ENCODE data around the gene NFAM1.

NFAM1 gene, protein sequence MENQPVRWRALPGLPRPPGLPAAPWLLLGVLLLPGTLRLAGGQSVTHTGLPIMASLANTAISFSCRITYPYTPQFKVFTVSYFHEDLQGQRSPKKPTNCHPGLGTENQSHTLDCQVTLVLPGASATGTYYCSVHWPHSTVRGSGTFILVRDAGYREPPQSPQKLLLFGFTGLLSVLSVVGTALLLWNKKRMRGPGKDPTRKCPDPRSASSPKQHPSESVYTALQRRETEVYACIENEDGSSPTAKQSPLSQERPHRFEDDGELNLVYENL

GRCh38 chr22:42432020-42432596 is at the start of gene NFAM1:
TSS of gene NFAM1 (minus strand) at chr22:42432403. CDS start at chr22:42432357, 46 bp downstream.
- no peak for DNase-seq (ENCODE audit: low read depth, low spot score)

DNA sequence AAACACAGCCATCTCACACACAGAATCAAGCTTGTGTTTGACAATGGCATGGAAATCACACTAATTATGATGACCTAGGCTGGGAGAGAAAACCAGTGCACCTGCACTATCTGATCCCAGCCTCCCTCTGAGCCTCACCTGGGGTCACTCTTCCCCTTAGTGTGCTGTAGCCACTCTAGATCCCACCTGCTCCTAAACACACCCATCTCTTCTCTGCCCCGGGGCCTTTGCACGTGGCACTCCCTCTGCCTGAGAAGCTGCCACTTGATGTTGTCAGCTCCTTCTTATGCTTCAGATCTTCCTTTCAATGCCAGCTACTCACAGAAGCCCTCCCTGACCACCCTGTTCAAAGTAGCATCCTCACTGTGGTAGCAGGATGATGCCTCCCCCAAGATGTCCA is 42.9 kb upstream of the NFAM1 start:
- DNase-seq (ENCODE audit: low read depth, low spot score): no peak

DNA sequence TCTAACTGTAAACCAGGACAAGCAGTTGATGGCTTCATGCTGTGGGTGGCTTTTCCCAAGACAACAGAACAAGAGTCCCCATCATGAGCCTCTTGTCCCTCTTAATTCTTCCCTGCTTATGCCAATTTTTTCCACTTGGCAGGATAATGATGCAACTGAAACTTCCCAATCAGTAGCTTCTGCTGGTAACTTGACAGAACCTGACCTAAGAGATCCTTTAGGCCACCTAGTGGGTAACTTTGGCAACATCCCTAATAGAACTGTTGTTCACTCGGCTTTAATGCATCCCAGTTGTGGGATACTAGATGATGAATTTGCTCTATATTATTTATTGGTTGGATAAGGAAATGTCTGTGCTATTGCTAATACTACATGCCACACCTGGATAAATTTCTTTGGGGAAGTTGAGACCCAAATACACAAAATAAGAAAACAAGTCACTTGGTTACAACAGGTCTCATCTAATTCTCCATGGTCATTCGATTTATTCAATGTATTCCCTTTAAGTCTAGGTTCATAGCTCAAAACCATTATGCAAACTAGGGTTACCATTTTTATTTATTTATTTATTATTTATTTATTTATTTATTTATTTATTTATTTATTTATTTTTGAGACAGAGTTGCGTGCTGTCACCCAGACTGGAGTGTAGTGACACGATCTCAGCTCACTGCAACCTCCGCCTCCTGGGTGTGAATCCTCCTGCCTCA is 41.4 kb upstream of the NFAM1 start:
- no peak for DNase-seq (ENCODE audit: low read depth, low spot score)

DNA sequence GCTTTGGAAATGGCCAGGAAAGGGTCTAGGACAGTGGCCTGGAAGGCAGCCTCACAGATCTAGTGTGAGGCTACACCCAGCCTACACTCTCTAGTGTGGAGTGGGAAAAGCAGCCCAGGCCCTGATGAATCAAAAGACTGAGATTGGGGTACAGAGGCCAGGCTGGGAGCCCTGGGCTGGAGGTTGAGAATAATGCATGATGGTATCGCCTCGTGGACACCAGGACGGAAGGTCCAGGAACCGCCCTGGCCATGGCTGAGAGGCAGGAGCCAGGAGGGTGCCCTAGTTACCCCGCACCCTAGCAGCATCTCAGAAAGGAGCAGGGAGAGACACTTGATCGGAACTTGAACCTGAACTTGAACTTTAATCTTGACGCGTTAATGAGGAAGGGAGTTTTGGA is 40.5 kb upstream of the NFAM1 start:
- no peak for DNase-seq (ENCODE audit: low read depth, low spot score)

- no peak for DNase-seq (ENCODE audit: low read depth, low spot score)
Measured at GRCh38 chr22:42471441-42471840, 39.2 kb upstream of the NFAM1 start.

- no peak for DNase-seq (ENCODE audit: low read depth, low spot score)
Measured at GRCh38 chr22:42470366-42471082, 38.3 kb upstream of the NFAM1 start.

DNA sequence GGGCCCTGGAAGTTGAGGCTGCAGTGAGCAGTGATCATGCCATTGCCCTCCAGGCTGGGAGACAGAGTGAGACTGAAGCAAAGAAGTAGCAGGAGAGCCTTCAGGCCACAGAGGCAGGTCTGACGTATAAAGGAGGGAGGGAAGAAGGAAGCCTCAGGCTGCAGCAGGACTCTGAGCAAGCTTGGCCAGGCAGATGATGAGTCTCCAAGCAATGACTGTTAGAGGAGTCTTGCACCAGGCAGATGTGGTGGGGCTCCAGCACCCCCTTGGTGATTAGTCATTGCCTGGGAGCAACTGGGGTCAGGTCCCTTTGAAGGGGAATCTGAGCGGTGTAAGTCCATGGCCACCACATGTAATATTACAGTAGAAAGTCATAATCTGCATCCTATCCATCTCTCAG is 36.6 kb upstream of the NFAM1 start:
- DNase-seq (ENCODE audit: low read depth, low spot score): no peak

DNA sequence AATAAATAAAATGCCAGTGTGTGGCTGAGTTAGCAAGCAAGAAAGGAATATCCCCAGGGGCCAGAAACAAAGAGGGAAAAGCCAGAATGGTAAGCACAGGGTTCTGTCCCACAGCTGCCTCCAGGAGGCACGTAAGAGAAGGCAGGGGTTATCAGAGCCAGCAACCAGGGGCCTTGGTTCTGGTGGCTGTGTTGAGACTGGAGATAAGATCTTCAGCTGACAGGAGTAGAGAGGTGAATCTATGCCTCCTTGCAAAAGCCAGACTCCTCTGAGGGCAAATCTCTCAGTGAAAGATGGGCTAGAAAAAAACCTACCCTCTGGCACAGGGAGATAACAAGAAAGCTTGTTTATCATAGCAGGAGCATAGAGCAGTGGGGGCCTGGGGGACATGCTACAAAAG is 29.8 kb upstream of the NFAM1 start:
- DNase-seq (ENCODE audit: low read depth, low spot score): no peak

GRCh38 chr22:42461511-42461910 is 29.3 kb upstream of the NFAM1 start:
- DNase-seq (ENCODE audit: low read depth, low spot score): no peak

DNA sequence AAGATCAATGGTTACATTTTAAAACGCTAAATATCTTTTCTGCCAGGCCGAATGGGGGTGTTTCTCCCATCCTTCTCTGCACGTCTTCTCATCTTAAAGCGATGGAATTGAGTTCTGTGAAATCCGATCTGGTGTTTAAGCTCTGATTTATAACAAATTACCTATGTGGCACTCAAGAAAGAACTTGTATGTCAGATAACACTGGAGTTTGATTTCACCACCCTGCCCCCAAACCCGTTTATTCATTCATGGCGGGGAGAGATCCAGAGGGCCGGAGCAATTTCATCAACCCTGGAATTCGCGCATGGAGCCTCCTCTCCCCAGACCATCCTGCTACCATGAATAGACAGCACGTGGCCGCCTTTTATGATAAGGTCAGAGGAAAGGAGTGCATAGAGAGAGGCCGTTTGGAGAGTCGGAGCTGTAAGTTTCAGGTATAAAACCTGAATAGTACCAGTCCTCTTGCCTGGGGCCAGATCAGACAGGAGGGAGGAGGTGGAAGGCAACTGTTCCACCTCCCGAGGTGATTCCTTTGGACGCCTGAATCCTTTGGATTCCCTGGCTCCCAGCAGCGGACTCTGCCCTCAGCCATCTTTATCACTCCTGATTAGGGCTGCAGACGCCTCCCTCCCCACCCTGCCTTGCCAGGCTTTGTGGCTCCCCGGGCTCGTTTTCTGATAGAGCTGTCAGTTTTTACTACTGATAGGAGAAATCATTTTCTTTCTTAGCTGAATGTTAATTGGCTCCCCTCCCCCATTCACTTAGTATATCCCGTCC is 27.3 kb upstream of the NFAM1 start:
- no peak for DNase-seq (ENCODE audit: low read depth, low spot score)

GRCh38 chr22:42452916-42453315 is 20.7 kb upstream of the NFAM1 start:
- no peak for DNase-seq (ENCODE audit: low read depth, low spot score)

DNA sequence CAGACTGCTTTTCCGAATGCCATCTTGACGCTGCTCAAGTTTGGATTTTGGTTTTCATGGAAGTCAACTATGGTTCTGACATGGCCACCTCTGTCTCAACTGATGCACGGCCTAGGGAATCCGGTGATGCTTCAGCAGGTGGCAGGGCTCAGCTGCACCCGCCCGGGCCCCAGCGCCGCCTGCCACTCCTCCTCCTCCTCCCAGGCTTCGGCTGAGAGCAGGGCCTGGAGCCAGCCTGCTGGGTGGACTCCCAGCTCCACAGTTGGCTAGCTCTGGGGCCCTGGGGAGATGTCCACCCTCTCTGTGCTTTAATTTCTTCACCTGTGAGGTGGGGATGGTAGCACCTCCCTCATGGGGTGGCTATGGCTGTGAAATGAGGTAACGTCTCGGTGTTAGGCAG is 20.3 kb upstream of the NFAM1 start:
- no peak for DNase-seq (ENCODE audit: low read depth, low spot score)

GRCh38 chr22:42451499-42452145 is 19.4 kb upstream of the NFAM1 start:
- no peak for DNase-seq (ENCODE audit: low read depth, low spot score)

DNA sequence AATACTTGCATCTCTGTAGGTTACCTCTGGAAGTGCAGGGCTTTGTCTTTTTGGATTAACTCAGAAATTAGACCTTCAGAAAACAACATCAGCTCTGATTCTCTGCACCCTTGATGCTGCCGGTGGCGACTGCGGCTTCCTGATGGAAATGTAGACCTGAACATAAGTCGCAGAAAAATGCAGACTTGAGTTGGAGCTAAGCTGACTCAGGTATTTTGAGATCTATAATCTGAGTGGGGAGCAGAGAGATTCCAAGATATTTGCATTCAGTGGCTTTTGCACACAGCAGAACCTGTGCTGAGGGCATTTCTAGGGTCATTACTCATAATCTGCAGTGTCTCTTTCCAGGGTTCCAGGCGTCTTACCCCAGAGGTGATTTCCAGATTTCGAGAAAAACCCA is 18.7 kb upstream of the NFAM1 start:
- DNase-seq (ENCODE audit: low read depth, low spot score): no peak

DNA sequence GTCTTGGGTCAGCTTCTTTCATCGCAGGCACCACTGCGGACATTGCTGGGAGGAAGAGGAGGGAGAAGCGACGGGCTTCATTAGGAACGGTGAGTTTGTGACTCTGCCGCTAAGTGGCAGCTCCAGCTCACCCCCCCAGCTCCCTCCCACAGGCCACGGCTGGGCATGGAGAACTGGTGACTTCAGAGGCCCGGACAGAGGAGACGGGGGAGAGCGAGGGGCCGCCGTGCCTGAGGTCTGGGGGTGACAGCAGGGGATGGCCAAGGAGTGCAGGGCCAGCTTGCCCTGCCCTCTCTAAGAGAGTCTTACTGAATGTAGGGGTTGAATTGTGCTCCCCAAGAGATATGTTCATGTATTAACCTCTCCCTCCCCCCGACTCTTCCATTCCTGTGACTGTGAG is 13.9 kb upstream of the NFAM1 start:
- DNase-seq (ENCODE audit: low read depth, low spot score): no peak

- peak; percentile 55 for DNase-seq (ENCODE audit: low read depth, low spot score)
Measured at GRCh38 chr22:42444077-42444904, 12.1 kb upstream of the NFAM1 start.

GRCh38 chr22:42443240-42444076 is 11.3 kb upstream of the NFAM1 start:
- DNase-seq (ENCODE audit: low read depth, low spot score): no peak

GRCh38 chr22:42442748-42443147 is 10.5 kb upstream of the NFAM1 start:
- no peak for DNase-seq (ENCODE audit: low read depth, low spot score)

GRCh38 chr22:42440728-42441127 is 8.5 kb upstream of the NFAM1 start:
- no peak for DNase-seq (ENCODE audit: low read depth, low spot score)
